ENCODE measurements around the gene PCDHGA6.

The PCDHGA6 gene

DNA sequence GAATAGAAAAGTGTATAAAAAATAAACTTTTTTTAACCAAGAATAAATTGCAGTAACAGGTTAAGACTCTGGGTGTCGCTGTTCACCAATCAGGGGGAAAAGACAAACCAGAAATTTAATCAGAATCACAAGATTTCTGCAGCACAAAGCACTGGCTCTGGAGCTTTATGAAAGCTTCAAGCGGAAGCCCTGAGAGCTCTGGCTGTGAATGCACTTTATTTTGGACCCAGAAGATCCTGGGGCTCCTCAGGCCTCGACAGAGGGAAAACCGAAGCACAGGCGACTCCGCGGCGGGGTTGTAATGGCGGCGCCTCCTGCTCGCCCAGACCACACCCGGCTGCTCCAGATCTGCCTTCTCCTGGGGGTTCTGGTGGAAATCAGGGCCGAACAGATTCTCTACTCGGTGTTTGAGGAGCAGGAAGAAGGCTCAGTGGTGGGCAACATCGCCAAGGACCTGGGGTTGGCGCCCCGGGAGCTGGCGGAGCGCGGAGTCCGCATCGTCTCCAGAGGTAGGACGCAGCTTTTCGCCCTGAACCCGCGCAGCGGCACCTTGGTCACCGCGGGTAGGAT, 18.7 kb upstream of the PCDHGA6 start, which contains the start of gene PCDHGA4:
Gene PCDHGA4 (plus strand): TSS at position 122 of the 570 bp plus-strand sequence. CDS start 87 bp downstream, at position 209.
- TF ChIP-seq, protein P1, sequence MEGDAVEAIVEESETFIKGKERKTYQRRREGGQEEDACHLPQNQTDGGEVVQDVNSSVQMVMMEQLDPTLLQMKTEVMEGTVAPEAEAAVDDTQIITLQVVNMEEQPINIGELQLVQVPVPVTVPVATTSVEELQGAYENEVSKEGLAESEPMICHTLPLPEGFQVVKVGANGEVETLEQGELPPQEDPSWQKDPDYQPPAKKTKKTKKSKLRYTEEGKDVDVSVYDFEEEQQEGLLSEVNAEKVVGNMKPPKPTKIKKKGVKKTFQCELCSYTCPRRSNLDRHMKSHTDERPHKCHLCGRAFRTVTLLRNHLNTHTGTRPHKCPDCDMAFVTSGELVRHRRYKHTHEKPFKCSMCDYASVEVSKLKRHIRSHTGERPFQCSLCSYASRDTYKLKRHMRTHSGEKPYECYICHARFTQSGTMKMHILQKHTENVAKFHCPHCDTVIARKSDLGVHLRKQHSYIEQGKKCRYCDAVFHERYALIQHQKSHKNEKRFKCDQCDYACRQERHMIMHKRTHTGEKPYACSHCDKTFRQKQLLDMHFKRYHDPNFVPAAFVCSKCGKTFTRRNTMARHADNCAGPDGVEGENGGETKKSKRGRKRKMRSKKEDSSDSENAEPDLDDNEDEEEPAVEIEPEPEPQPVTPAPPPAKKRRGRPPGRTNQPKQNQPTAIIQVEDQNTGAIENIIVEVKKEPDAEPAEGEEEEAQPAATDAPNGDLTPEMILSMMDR (IDR thresholded peaks at IDR 0.05; ENCODE audit: low read depth, low read length), result peak; percentile 29; the same call in 1 of the 2 replicates
- H3K4me3 ChIP-seq (ENCODE audit: low read depth, low read length), result no peak within 1 kb of the TSS; the same call in 1 of the 2 replicates

GRCh38 chr5:141355641-141356040, 18.1 kb upstream of the PCDHGA6 start:
- TF ChIP-seq, protein P1 (IDR thresholded peaks at IDR 0.05; ENCODE audit: low read depth, low read length), result no peak
- H3K4me3 ChIP-seq (ENCODE audit: low read depth, low read length), result no peak overlapping the region

DNA sequence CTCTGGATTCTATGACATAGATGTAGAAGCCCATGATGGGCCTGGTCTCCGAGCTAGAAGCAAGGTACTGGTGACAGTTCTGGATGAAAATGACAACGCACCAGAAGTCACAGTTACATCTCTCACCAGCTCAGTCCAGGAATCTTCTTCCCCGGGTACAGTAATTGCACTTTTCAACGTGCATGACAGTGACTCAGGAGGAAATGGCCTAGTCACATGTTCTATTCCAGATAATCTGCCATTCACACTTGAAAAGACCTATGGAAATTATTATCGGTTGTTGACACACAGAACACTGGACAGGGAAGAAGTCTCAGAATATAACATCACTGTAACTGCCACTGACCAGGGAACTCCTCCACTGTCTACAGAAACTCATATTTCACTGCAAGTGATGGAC, 17.6 kb upstream of the PCDHGA6 start:
- H3K4me3 ChIP-seq (ENCODE audit: low read depth, low read length), result no peak overlapping the region
- TF ChIP-seq, protein P1 (IDR thresholded peaks at IDR 0.05; ENCODE audit: low read depth, low read length), result no peak

DNA sequence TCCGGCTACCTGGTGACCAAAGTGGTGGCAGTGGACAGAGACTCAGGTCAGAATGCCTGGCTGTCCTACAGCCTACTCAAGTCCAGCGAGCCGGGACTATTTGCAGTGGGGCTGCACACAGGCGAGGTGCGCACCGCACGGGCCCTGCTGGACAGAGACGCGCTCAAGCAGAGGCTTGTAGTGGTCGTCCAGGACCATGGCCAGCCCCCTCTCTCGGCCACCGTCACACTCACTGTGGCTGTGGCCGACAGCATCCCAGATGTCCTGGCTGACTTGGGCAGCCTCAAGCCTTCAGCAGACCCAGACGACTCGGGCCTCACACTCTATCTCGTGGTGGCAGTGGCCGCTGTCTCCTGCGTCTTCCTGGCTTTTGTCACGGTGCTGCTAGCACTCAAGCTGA, 16.7 kb upstream of the PCDHGA6 start:
- TF ChIP-seq, protein P1 (IDR thresholded peaks at IDR 0.05; ENCODE audit: low read depth, low read length), result no peak
- no peak overlapping the region for H3K4me3 ChIP-seq (ENCODE audit: low read depth, low read length)

DNA sequence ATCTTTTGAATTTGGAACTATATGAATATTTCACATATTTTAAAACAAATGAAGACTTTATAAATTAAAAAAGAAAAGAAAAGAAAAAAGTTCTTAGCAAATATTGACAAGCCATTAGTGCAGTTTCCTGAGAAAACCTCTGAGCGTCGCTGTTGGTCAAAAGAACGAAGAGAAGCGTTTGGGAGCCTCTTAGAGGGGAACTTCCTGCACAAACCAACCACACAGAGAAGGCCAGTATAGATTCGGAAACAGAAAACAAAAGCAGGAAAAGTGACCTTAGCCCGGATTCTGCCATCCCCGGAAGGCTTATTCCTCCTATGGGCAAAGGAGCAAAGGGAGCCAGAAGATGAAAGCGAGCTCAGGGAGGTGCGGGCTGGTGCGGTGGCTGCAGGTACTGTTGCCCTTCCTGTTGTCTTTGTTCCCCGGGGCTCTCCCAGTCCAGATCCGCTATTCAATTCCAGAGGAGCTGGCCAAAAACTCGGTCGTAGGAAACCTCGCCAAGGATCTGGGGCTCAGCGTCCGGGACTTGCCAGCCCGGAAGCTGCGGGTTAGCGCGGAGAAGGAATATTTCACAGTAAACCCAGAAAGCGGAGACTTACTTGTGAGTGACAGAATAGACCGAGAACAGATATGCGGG, 13.8 kb upstream of the PCDHGA6 start, which contains the start of gene PCDHGB2:
Gene PCDHGB2 (plus strand): TSS at position 205 of the 637 bp plus-strand sequence. CDS start 142 bp downstream, at position 347.
- TF ChIP-seq, protein P1 (IDR thresholded peaks at IDR 0.05; ENCODE audit: low read depth, low read length), result peak; percentile 33; the same call in 1 of the 2 replicates
- no peak within 1 kb of the TSS for H3K4me3 ChIP-seq (ENCODE audit: low read depth, low read length)

DNA sequence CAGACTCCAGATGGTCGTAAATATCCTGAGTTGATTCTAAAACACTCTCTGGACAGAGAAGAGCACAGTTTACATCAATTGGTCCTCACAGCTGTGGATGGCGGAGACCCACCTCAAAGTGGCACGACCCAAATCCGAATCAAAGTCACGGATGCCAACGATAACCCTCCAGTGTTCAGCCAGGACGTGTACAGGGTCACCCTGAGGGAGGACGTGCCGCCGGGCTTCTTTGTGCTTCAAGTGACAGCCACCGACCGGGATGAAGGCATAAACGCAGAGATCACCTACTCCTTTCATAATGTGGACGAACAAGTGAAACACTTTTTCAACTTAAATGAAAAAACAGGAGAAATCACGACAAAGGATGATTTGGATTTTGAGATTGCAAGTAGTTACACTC, 13.0 kb upstream of the PCDHGA6 start:
- no peak overlapping the region for H3K4me3 ChIP-seq (ENCODE audit: low read depth, low read length)
- TF ChIP-seq, protein P1 (IDR thresholded peaks at IDR 0.05; ENCODE audit: low read depth, low read length), result no peak

DNA sequence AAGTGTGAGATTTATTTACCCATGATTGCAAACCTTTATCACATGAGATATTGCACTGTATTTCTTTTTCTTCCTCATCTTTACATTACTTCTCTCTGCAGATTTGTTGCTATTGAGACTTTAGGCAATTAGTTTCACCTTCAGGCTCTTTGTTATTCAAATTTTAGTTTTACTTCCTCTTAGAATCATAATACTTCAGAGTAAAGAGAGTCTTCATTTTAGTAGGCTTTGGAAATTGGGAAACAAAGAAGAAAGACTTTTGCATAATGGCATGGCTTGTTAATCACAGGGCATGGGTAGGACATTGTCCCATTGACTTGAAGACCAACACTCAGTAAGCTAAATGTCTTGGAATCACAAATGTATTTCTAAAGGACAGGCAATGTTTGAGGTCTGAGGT, 11.0 kb upstream of the PCDHGA6 start:
- TF ChIP-seq, protein P1 (IDR thresholded peaks at IDR 0.05; ENCODE audit: low read depth, low read length), result no peak

More for the DNA sequence above, 11.0 kb upstream of the PCDHGA6 start:
- H3K4me3 ChIP-seq (ENCODE audit: low read depth, low read length), result no peak overlapping the region
